Type B pancreatic cell (in vitro differentiated cells): ENCODE results near the gene LEKR1. TPM values are rescaled to one million over a fixed set of nuclear protein-coding genes. Genes with fewer than 3 reads are reported as not detected.

Experiments used
- DNase-seq: peaks from one replicate; pipeline ENCODE4 v3.0.0; 2021; ENCODE audit warnings: mixed read lengths; ENCODE audit not compliant: unreplicated experiment; ENCODE audit errors: extremely low spot score
- H3K27ac Mint-ChIP-seq: 2 replicates; pipeline ENCODE4 v1.8.0; 2021; ENCODE audit warnings: mild to moderate bottlenecking, mixed read lengths
- H3K27me3 Mint-ChIP-seq: 2 replicates; pipeline ENCODE4 v1.8.0; 2021; ENCODE audit warnings: mixed read lengths
- H3K36me3 Mint-ChIP-seq: 2 replicates; pipeline ENCODE4 v1.8.0; 2021; ENCODE audit warnings: mixed read lengths
- H3K4me1 Mint-ChIP-seq: one replicate; pipeline ENCODE4 v1.8.0; 2021; ENCODE audit warnings: mixed read lengths; ENCODE audit not compliant: unreplicated experiment
- H3K4me3 Mint-ChIP-seq: 2 replicates; pipeline ENCODE4 v1.8.0; 2021; ENCODE audit warnings: mild to moderate bottlenecking, mixed read lengths
- H3K9me3 Mint-ChIP-seq: 2 replicates; pipeline ENCODE4 v1.8.0; 2021; ENCODE audit warnings: mixed read lengths
- total RNA-seq: library from RNA; stranded (reverse); gene quantifications from 2 replicates; pipeline ENCODE4 v1.2.1, GENCODE V29; 2021; ENCODE audit warnings: low replicate concordance
- TF ChIP-seq, protein P1 (sequence below): fragments of 200-600 bp; sonication (generic); conservative IDR thresholded peaks from 2 replicates; pipeline ENCODE4 v1.5.0; 2021; ENCODE audit warnings: antibody characterized with exemption, mild to moderate bottlenecking

LEKR1 gene
- total RNA-seq, 1 donor from 2014 or later = 1.6 TPM

DNA sequence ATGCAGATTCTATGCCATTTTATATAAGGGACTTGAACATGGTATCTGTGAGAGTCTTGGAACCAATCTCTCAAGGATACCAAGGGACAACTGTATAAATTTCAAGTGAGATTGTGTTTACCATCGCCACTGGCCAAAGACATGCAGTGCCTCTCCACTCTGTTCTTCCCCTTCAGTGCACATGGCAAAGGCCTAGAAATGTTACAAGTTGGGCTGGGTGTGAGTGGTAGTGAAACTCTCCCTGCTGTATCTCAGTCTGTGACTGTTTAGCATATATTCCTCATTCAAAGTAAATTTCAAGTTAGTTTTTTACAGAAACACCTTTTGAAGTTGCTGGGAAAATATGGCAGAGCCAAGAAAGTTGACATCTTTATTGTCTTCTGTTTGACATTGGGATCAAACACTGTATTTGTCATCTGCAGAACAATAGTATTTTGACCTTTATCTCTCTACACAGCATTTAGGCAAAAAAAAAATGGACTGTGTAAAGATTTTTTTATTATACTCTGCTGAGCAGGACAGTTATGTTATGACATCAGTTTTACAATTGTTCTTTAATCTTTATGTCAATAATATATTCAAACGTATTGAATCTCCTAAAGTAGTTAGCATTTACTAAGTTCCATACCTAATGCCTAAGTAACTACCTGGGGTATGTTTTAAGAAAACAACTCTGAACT, 232.4 kb downstream of the LEKR1 start:
- no peaks in the 10 kb centered on the region for H3K9me3 Mint-ChIP-seq
- H3K4me1 Mint-ChIP-seq = no peaks in the 10 kb centered on the region
- H3K27me3 Mint-ChIP-seq = no peaks in the 10 kb centered on the region
- DNase-seq = no peak
- H3K27ac Mint-ChIP-seq = no peak overlapping the region
- H3K4me3 Mint-ChIP-seq = no peak overlapping the region
- H3K36me3 Mint-ChIP-seq = no peaks in the 10 kb centered on the region
- TF ChIP-seq, protein P1, sequence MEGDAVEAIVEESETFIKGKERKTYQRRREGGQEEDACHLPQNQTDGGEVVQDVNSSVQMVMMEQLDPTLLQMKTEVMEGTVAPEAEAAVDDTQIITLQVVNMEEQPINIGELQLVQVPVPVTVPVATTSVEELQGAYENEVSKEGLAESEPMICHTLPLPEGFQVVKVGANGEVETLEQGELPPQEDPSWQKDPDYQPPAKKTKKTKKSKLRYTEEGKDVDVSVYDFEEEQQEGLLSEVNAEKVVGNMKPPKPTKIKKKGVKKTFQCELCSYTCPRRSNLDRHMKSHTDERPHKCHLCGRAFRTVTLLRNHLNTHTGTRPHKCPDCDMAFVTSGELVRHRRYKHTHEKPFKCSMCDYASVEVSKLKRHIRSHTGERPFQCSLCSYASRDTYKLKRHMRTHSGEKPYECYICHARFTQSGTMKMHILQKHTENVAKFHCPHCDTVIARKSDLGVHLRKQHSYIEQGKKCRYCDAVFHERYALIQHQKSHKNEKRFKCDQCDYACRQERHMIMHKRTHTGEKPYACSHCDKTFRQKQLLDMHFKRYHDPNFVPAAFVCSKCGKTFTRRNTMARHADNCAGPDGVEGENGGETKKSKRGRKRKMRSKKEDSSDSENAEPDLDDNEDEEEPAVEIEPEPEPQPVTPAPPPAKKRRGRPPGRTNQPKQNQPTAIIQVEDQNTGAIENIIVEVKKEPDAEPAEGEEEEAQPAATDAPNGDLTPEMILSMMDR = no peak

DNA sequence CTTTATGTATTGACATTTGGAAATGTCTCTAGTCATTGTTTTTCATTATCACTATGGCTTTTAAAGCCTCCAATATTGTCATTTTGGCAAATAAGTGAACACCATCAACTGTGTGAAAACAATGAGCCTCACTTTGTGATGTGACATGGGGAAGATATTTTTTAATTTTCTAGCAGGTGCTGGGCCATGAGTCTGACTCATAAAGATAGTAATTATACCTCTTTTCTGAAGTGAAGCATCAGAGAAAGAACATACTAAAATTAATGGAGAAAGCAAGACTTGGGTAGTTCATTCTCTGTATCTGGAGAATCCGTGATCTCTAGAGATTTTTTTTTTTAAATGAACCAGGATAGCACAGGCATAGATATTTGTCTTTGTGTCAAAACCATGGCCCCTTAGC, 233.0 kb downstream of the LEKR1 start:
- H3K4me1 Mint-ChIP-seq = peaks cover 1% of the 10 kb centered on the region
- TF ChIP-seq, protein P1 = no peak
- H3K27me3 Mint-ChIP-seq = no peaks in the 10 kb centered on the region
- H3K27ac Mint-ChIP-seq = no peak overlapping the region
- H3K4me3 Mint-ChIP-seq = no peak overlapping the region
- DNase-seq = no peak
- no peaks in the 10 kb centered on the region for H3K9me3 Mint-ChIP-seq
- H3K36me3 Mint-ChIP-seq = no peaks in the 10 kb centered on the region

DNA sequence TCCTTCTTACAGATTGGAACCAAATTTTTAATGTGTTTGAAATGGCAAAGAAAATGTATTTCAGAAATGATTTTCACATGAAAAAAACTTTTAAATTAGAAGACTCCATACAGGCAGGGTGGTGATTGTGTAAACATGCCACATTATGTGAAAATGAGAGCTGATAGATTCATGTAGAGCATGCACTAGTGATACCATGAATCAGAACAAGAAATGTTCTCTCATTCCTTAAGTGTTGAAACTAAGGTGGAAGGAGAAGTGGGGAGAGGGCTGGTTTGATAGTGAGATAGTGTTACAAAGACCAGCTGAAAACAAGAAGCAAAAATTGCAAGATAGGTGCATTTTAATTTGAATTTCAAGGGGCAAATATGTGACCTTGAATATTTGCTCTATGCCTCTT, 233.5 kb downstream of the LEKR1 start:
- DNase-seq = no peak
- H3K9me3 Mint-ChIP-seq = no peaks in the 10 kb centered on the region
- H3K27me3 Mint-ChIP-seq = no peaks in the 10 kb centered on the region
- H3K27ac Mint-ChIP-seq = no peak overlapping the region
- TF ChIP-seq, protein P1 = no peak
- peaks cover 5% of the 10 kb centered on the region for H3K4me1 Mint-ChIP-seq
- H3K36me3 Mint-ChIP-seq = no peaks in the 10 kb centered on the region
- no peak overlapping the region for H3K4me3 Mint-ChIP-seq

DNA sequence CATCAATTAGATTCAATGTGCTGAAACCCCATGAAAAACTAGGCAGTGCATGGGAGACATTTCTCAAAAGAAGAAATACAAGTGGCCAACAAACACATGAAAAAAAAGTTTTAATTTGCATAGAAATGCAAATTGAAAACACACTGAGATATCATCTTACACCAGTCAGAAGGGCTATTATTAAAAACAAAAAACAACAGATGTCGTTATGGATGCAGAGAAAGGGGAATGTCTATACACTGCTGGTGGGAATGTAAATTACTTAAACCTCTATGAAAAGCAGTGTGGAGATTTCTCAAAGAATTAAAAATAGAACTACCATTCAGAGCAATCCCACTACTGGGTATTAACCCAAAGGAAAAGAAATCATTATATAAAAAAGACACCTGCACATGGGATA, 235.1 kb downstream of the LEKR1 start:
- no peaks in the 10 kb centered on the region for H3K36me3 Mint-ChIP-seq
- no peak overlapping the region for H3K27ac Mint-ChIP-seq
- H3K9me3 Mint-ChIP-seq = no peaks in the 10 kb centered on the region
- H3K4me1 Mint-ChIP-seq = peaks cover 7% of the 10 kb centered on the region
- DNase-seq = no peak
- no peak overlapping the region for H3K4me3 Mint-ChIP-seq
- TF ChIP-seq, protein P1 = no peak
- no peaks in the 10 kb centered on the region for H3K27me3 Mint-ChIP-seq

DNA sequence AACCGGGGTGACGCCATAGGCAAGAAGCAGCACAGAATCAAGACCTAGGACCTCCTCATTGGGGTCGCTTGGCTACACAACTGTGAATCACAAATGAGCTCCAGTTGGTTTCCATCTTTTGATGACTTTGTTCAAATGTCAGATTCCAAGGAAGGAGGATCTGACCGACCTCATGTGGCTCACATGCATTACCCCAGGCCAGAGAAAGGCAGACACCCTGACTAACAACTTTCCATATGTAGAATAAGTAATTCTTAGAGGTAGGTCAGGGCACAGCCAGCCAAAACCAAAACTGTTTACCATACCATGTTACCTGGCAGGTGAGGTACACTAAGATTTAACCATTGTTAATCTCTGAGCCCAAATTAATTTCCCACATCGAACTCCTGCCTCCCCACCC, 237.3 kb downstream of the LEKR1 start:
- peaks cover 2% of the 10 kb centered on the region for H3K27me3 Mint-ChIP-seq

More for the DNA sequence above, 237.3 kb downstream of the LEKR1 start:
- H3K4me1 Mint-ChIP-seq = peaks cover 14% of the 10 kb centered on the region
- no peak overlapping the region for H3K27ac Mint-ChIP-seq
- no peaks in the 10 kb centered on the region for H3K9me3 Mint-ChIP-seq
- no peak for DNase-seq
- H3K36me3 Mint-ChIP-seq = no peaks in the 10 kb centered on the region
- TF ChIP-seq, protein P1 = no peak
- no peak overlapping the region for H3K4me3 Mint-ChIP-seq
